Ovary (tissue), 3 donors: ENCODE data around the gene TAF12.

Experiments used
- CTCF ChIP-seq, 3 donors: fragments of 450-650 bp in 2 of 3; fragments of 200-600 bp in 1 of 3; IDR thresholded peaks; one replicate each; pipeline versions ENCODE4 v1.5.1 to v1.8.0; 2016 to 2022; ENCODE audit warnings: antibody characterized with exemption in 3 of 3, mild to moderate bottlenecking in 1 of 3
- EP300 ChIP-seq: sonication (generic); formaldehyde crosslinking; IDR thresholded peaks from one replicate; pipeline ENCODE4 v1.6.1; 2017; ENCODE audit warnings: antibody characterized with exemption
- POLR2A ChIP-seq: fragments of 450-650 bp; IDR thresholded peaks from one replicate; pipeline ENCODE4 v1.6.1; 2017; ENCODE audit warnings: antibody characterized with exemption, mild to moderate bottlenecking, moderate library complexity
- donor health status: DM: no; HTN: no; CAD: no.

GRCh38 chr1:28592321-28593071 lies 50.4 kb downstream of the TAF12 start:
- TF ChIP-seq CTCF (IDR thresholded peaks at IDR 0.05) (no peak), POLR2A (no peak), EP300 (no peak)
